DMS 273 (cell line): ENCODE measurements around the gene CDK5RAP1.

Experiments used
- DNase-seq: peaks from one replicate; lab custom pipeline; 2025; ENCODE audit not compliant: unreplicated experiment; lab: John Stamatoyannopoulos, UW

The CDK5RAP1 gene

DNA sequence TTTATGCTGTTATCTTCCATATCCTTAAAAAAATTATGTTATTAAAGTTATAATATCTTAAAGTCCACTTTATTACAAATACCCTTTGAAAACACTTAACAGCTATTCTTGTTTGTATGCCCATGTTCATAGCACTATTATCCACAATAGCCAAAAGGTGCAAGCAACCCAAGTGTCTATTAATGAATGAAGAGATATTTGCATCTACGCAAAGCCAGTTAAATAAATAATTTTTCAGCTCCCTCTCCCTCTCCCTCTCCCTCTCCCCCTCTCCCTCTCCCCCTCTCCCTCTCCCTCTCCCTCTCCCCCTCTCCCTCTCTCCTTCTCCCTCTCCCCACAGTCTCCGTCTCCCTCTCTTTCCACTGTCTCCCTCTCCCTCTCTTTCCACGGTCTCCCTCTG is 13.1 kb downstream of the CDK5RAP1 start:
- DNase-seq: no peak

DNA sequence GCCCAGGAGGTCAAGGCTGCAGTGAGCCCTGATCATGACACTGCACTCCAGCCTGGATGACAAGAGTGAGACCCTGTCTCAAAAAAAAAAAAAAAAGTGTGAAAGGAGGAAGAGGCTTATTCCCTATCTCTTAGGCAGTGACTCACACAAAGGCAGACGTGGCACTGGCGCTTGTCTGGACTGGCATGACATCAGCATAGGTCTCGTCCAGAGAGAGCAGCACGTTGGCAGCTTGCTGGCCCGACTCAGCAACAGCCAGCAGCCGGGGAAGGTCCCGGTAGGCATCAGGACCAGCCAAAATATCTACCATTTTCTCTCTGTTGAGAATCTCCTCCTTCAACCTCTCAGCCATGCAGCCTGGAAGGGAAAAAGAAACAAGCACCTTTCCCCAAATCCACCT is 14.1 kb downstream of the CDK5RAP1 start:
- DNase-seq: no peak

DNA sequence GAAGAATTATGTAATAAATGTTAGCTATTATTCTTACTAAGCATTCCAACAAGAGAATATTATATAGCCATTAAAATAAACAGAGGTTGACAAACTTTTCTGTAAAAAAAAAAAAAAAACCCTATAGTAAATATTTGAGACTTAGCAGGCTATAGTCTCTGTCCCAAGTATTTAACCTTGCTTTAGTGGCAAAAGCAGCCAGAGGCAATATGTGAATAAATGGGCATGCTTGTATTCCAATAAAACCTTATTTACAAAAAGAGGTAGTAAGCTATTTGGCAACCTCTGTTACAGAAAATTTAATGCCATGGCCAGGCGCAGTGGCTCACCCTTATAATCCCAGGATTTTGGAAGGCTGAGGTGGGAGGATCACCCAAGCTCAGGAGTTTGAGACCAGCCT is 14.6 kb downstream of the CDK5RAP1 start:
- DNase-seq: no peak

DNA sequence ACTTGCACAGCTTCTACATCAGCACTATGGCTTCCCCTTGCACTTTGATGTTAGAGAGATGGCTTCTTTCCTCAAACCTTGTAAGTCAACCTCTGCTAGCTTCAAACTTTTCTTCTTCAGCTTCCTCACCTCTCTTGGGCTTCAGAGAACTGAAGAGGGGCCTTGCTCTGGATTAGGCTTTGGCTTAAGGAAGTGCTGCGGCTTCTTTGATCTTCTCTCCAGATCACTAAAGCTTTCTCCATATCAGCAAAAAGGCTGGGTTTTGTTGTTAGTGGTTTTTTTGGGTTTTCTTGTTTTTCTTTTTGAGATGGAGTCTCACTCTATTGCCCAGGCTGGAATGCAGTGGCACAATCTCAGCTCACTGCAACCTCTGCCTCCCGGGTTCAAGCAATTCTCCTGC is 24.0 kb downstream of the CDK5RAP1 start:
- no peak for DNase-seq

DNA sequence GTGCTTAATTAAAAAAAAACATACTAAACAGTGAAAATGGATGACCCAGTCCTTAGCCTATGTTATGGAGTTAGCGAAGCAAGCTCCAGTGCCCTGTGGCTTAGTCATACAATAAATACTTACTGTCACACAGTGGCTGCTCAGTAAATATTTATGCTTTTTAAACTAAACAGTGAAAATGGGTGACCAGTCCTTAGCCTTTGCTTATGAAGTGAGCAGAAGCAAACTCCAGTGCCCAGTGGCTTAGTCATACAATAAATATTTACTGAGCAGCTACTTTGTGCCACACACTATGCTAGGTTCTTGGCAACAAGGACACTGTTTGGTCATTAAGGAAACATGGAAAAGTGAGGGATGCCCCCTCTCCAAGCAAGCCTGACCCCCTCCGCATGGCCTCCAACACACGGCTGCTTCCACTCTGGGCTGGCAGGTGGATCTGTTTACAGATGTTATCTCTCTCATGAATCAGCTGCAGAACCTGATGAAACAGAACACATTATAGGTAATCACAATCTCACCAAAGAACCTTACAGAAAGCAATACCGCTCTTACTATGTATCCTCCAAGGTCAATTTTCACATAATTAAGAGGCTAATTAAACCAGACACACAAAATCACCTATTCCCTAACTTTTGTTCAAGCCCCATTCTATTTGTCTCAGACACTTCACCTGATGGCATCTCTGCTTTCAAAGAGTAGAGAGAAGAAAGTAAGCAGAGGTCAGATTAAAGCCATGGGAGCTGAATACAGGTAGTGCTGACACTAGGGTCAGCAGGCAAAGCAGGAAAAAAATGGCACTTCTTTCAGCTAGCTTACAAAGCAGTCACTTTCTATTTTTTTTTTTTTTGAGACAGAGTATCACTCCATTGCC is 27.3 kb downstream of the CDK5RAP1 start:
- DNase-seq: no peak

DNA sequence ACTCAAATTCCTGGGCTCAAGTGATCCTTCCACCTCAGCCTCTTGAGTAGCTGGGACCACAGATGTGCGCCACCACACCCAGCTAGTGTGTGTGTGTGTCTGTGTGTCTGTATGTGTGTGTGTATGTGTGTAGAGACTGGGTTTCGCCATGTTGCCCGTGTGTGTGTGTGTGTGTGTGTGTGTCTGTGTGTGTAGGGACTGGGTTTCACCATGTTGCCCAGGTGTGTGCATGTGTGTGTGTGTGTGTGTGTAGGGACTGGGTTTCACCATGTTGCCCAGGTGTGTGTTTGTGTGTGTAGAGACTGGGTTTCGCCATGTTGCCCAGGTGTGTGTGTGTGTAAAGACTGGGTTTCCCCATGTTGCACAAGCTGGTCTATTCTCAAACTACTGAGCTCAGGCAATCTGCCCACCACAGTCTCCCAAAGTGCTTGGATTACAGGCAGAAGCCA is 28.3 kb downstream of the CDK5RAP1 start:
- DNase-seq: no peak

DNA sequence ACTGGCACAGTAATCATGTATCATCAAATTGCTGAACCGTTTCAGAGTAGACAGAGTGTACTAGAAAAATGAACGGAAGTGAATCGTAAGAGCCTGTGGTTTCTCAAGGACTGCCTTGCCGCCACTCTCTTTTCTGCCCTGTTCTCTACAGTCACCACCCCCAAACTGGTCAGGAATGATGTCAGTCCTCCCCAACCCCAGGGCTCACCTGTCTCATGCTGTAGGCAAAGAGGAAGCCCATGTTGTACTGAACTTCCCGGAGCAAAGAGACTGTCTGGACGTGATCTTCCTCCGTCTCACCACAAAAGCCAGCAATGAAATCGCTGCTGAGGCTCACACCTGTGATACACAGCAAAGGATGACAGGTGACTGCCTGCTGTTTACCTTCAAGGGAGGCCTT is 31.0 kb downstream of the CDK5RAP1 start:
- DNase-seq: no peak

DNA sequence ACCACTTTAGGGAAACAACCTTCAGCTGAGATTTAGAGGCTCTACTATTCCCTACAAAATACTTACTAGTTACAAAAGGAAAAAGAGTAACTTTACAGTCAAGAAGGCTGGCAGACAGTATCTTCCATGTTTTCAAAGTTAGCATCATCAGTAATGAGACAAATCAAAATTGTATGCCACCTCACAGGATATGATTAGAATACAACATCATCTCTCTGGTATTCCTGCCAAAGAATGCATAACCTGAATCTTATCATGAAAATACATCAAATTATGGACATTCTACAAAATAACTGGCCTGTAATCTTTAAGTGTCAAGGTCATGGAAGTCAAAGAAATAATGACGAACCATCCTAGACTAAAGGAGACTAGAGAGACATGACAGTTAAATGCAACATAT is 38.4 kb downstream of the CDK5RAP1 start:
- no peak for DNase-seq

DNA sequence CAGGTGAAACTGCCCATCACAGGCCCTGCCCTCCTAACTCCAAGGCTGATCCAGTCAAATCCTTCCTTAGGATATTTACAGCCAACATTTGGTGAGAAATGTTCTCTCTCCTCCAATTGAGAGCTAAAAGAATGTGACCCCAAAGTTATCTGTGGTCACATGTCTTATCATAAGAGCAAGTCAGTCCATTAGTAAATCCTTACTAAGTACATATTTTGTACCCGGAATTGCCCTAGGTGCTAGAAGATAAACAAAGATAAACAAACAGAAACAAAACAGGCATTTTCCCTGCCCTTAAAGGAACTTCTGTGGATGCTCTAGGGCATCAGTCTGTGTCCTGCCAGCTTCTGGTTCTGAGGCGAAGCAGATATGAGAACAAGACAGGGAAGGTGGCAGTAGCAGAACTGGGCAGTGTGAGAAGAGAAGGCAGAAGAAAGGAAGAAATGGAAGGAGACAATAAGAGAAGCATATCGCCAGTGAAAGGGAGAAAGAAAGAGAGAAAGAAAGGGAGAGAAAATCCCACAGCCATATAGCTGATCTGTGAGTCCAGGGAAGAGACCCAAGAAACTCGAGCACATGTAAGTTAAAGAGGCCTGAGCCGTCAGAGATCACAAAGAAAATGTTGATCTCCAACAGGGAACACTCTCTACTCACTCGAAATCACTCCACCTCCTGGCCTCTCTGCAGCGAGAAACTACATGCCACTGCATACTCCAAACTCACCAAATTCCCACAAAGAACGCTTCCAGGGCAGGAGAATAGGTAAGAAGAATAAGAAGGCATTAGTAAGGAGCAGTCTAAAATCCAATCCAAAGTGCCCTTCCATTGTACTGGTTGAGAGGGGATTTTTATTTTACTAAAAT is 41.7 kb downstream of the CDK5RAP1 start:
- DNase-seq: no peak

DNA sequence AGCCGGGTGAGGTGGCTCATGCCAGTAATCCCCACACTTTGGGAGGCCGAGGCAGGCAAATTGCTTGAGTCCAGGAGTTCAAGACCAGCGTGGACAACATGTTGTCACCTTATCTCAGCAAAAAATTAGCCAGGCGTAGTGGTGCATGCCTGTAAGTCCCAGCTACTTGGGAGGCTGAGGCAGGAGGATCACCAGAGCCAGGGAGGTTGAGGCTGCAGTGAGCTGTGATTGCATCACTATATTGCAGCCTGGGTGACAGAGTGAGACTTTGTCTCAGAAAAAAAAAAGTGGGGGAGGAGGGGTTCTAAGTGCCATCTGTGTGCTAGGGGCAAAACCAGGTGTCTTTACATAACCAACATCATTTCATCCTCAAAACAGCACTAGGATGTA is 48.3 kb downstream of the CDK5RAP1 start:
- no peak for DNase-seq

DNA sequence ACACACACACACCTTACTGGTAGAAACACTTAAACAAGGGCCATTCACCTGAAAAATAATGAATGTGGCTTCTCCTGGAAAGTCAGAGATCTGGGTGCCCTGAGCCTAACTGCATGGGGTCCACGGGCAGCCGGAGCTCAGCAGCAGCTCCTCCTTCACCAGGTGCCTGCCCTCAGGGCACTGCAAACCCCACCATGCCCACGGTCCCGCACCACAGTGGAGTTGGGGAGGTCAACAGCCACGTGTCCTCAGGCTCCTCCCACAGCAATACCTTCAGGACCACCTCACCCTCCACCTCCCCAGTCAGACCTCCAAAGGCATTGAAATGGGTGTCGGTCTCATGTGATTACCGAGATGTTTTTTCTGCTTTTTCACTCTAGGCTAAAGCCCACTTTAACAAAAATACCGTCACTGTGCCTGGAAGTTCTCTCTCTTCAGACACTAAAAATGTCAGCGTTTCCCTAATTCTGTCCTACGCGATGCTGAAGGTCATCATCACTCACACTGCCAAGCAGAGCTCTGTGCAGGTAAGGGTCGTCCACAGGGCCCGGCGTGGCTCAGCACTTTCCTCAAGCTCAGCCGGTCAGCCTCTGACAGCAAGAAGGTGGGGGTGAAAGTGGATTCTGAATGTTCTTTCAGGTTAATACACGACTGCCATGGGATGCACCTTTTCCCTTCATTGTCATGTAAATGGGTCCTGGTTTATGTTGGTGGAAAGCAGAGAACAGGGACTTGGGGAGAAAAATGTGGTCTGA is 48.9 kb downstream of the CDK5RAP1 start:
- no peak for DNase-seq

DNA sequence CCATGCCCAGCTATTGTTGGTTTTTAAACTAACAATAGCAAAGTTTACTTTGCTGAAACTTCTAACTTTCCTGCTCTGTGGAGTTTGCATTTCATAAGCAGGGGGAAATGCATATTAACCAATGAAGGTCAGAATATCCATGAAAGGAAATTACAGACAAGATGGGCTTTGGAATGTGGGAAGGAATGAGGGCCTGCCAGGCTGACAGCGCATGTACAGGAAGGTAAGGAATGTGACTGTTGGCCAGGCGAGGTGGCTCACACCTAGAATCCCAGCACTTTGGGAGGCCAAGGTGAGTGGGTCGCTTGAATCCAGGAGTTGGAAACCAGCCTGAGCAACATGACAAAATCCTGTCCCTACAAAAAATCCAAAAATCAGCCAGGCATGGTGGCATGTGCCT is 49.6 kb downstream of the CDK5RAP1 start:
- DNase-seq: no peak

DNA sequence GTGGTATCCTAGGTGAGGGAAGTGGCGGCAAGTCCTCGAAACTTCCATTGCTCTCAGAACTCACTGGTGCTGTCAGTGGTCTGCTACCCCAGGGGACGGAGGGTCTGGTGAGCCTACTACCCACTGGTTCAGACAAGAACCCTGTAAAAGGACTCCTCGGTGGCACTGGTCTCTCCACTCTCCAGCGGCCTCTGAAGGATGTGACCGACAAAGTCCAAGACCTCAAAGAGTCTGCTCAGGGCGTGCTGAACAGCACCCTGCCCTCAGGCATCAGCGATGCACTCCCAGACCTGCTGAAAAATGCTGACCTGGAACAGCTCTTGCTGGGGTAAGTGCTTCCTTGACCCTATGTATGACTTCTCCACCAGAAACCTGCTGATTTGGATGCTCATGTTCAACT is 51.8 kb downstream of the CDK5RAP1 start:
- no peak for DNase-seq

DNA sequence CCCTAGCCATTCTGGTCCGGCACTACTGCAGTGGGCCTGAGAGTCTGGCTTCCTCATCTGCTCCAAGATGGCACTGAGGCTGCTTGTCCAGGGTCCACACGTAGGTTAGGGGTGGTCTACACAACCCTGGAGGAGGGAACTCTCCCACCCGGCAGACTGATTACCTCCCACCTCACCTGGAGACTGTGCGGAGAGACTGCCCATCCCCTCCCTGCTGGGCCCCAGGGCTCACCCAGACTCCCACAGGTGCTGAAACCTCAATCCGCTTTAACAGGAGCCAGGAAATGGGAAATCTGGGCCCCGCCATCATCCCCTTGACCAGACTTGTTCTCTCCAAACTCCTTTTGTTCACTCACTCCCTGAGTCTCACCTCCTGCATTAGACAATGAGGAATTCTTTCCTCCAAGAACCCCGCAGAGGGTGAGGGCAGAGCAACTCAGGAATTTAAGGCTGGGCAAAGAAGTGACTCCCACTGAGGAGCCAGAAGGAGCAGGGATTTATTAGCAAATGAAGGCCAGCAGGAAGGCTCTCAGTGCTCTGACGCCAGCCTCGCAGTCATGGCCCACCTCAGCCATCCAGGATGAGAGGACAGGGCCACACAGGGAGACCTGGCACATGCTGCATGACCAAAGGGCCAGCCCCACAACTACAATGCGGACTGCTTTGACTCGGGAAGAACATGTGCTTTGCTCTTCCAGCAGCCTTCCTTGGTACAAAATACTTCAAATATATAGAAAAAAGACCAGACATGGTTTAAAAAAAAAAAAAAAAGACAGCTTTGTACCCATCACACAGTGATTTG is 53.0 kb downstream of the CDK5RAP1 start:
- no peak for DNase-seq

DNA sequence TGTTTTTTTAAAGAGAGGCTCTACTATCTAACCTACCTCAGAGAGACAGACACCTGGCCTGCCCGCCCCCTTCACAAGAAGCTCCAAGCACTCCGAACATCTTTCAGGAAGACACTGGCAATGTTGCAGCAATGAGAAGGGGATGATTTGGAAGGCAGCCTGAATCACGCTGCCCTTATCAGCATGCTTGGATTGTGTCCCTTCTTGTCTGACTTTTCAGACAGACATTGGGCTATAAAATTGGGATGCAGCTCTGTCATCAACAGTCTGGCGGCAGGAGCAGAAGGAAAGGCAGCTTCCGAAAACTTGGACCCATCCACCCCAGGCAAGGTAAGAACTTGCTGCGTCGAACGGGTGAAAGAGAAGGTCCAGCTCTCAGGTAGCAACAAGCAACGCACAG is 56.0 kb downstream of the CDK5RAP1 start:
- DNase-seq: no peak

DNA sequence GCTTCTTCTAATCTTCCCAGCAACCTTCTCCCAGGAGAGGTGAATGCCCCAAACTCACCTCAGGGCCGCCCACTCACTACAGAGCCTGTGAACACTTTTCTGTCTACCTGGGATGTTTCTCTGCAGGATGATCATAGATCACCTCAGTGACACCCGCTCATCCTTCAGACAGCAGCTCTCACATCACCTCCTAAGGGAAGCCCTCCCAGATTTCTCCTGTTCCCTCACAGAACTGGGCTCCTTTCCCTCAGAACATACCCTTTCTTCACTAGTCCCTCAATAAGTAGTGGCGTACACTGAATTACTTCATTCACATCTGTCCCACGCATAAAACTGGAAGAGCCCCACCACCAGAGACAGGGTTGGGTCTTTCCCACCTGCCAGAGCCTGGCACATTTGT is 57.8 kb downstream of the CDK5RAP1 start:
- no peak for DNase-seq

DNA sequence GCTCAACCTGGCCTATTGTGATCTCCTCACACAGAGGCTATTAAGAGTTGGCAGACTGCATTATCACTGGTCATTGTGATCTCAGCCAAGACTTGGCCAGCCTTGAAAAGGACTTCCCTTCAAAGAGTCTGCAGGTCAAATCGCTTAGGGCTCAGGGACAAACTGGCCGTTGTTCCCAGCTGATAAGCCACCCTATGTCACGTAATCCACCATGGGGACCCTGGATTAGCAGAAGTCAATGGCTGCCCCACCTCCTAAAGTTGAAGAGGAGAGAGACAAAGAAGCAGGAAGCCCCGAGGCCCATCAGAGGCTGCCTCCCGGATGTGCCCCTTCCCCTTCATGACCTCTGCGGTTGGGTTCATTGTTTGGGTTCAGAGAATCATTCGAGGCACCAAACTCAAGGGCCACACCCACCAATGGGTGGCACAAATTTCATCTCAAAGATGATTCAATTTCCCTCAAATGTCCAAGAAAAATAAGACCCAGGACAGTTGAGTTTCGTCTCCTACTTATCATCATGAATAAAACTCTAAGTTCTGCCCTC is 61.7 kb downstream of the CDK5RAP1 start:
- no peak for DNase-seq

DNA sequence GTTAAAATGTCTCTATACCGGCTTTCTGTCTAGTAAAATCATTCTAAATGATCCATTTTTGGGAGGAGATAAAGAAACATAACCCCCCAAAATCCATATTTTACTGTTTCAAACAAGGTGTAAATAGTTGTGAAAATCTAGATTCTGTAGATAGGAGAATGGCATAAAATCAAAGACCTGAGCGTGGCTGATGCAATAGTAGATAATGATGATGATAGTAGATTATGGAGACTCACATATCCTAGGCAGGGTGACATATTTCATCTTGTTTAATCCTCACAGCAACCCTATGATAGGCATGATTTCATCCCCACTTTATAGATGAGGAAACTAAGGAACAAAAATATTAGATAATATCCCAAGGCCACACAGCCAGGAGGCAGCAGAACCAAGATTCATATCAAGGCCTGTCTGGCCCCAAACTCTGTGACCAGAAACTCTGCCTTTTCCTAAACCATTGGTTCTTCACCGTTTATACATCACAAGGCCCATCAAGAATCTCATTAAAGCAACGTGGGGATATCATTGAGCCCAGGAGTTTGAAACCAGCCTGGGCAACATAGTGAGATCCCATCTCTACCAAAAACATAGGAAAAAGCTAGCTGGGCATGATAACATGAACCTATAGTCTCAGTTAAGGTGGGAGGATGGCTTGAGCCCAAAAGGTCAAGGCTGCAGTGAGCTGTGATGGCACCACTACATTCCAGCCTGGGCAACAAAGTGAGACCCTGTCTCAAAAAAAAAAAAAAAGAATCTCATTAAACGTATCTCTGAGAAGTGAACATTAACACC is 62.7 kb downstream of the CDK5RAP1 start:
- DNase-seq: no peak

DNA sequence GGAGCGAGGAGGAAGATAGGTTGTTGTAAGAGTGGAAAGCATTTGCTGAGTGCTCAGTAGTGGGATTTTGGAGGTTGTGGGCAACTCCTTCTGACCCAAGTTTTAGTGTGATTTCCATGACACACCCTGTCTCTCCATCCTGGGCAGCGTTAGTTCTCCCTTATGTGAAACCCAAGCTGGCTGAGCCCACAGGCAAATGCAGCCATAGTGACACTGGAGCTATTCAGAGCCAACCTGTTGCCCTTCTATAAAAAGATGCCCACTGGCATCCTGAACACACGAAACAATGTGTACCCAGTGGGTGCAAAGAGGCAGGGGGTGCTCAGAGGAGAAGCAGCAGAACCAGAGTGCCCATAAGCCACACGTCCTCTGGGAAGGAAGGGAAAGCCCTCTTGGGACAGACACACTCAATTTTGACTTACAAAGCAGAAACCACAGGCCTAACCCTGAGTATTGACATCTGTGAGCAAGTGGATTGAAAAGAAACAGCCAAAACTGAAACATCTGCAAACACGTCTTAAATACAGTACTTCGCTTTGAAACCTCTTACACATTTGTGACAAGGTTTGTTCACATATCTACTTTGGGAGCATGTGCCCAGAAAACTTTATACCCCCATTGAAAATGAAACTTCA is 63.7 kb downstream of the CDK5RAP1 start:
- no peak for DNase-seq
